Measurements from ENCODE around the gene TMC5. TPM values are rescaled to one million over a fixed set of nuclear protein-coding genes. Genes with fewer than 3 reads are reported as not detected.

The TMC5 gene
- total and polyA plus RNA-seq, 2 experiments from 2014 or later, result 2.3 to 4.8 TPM

DNA sequence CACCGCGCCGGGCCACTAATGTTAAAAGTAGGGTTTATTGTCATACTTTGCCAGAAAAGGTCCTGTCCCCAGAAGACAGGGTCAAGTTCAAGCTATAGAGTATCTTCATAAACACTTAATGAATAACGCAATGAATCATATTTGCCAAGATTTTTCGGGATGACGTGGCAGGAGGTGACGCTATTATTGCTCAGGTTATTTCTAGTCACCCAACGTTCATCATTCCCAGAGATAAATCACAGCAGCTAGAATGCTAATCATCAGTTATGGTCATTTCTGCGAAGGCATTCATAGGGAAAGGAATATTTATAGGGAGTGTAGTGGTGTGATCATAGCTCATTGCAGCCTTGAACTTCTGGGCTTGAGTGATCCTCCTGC, 2.0 kb downstream of the TMC5 start:
- Histone ChIP-seq H3K4me1 (ENCODE audit: insufficient read depth) (no peaks in the 10 kb centered on the region; the same call in 1 of the 2 replicates), H4K20me1 (replicated peaks; ENCODE audit: insufficient read depth) (no peaks in the 10 kb centered on the region), H3K36me3 (ENCODE audit: insufficient read depth) (no peaks in the 10 kb centered on the region; the same call in 1 of the 2 replicates), H3K4me2 (no peak overlapping the region), H3K79me2 (replicated peaks; ENCODE audit: insufficient read depth) (no peaks in the 10 kb centered on the region), H3K4me3 (no peak overlapping the region), H2AFZ (no peak overlapping the region), H3K9me2 (ENCODE audit: insufficient read depth) (no peaks in the 10 kb centered on the region), H3F3A (replicated peaks; ENCODE audit: low read depth) (no peaks in the 10 kb centered on the region), H3K27ac (ENCODE audit: low read depth) (no peak overlapping the region), H3K27me3 (ENCODE audit: insufficient read depth) (no peaks in the 10 kb centered on the region)
- peaks cover 2% of the 10 kb centered on the region for H3K27me3 Mint-ChIP-seq (ENCODE audit: insufficient read depth, low read depth, poor library complexity)
- no peak overlapping the region for H3K27ac Mint-ChIP-seq
- peaks cover 9% of the 10 kb centered on the region for H3K9me3 Mint-ChIP-seq
- ATAC-seq (no peak), DNase-seq (ENCODE audit: low spot score) (no peak)
- H3K4me3 Mint-ChIP-seq, result no peak overlapping the region
- H3K36me3 Mint-ChIP-seq (ENCODE audit: low read depth), result peaks cover 8% of the 10 kb centered on the region; the same call in 1 of the 3 replicates
- H3K4me1 Mint-ChIP-seq, result peaks cover 6% of the 10 kb centered on the region; the same call in 1 of the 3 replicates
- TF ChIP-seq ZNF114 (CRISPR knock-in tag; IDR thresholded peaks at IDR 0.05) (no peak), STAT1 (IDR thresholded peaks at IDR 0.05; ENCODE audit: unreplicated experiment) (no peak), EZH2phosphoT487 (IDR thresholded peaks at IDR 0.05; ENCODE audit: unreplicated experiment) (no peak), CREB1 (CRISPR knock-in tag; IDR thresholded peaks at IDR 0.05; ENCODE audit: low read depth) (no peak), JUNB (IDR thresholded peaks at IDR 0.05; ENCODE audit: unreplicated experiment) (no peak), ZNF331 (CRISPR knock-in tag; IDR thresholded peaks at IDR 0.05; ENCODE audit: low read depth) (no peak), POLR2AphosphoS5 (IDR thresholded peaks at IDR 0.05; ENCODE audit: low read depth) (no peak), ZNF462 (CRISPR knock-in tag; IDR thresholded peaks at IDR 0.05) (no peak), EZH2 (IDR thresholded peaks at IDR 0.05; ENCODE audit: low read depth, unreplicated experiment) (no peak), NANOG (IDR thresholded peaks at IDR 0.05; ENCODE audit: borderline replicate concordance) (no peak)
- TF ChIP-seq, protein P1, sequence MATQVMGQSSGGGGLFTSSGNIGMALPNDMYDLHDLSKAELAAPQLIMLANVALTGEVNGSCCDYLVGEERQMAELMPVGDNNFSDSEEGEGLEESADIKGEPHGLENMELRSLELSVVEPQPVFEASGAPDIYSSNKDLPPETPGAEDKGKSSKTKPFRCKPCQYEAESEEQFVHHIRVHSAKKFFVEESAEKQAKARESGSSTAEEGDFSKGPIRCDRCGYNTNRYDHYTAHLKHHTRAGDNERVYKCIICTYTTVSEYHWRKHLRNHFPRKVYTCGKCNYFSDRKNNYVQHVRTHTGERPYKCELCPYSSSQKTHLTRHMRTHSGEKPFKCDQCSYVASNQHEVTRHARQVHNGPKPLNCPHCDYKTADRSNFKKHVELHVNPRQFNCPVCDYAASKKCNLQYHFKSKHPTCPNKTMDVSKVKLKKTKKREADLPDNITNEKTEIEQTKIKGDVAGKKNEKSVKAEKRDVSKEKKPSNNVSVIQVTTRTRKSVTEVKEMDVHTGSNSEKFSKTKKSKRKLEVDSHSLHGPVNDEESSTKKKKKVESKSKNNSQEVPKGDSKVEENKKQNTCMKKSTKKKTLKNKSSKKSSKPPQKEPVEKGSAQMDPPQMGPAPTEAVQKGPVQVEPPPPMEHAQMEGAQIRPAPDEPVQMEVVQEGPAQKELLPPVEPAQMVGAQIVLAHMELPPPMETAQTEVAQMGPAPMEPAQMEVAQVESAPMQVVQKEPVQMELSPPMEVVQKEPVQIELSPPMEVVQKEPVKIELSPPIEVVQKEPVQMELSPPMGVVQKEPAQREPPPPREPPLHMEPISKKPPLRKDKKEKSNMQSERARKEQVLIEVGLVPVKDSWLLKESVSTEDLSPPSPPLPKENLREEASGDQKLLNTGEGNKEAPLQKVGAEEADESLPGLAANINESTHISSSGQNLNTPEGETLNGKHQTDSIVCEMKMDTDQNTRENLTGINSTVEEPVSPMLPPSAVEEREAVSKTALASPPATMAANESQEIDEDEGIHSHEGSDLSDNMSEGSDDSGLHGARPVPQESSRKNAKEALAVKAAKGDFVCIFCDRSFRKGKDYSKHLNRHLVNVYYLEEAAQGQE (IDR thresholded peaks at IDR 0.05; ENCODE audit: unreplicated experiment), result no peak
- TF ChIP-seq, protein P2, sequence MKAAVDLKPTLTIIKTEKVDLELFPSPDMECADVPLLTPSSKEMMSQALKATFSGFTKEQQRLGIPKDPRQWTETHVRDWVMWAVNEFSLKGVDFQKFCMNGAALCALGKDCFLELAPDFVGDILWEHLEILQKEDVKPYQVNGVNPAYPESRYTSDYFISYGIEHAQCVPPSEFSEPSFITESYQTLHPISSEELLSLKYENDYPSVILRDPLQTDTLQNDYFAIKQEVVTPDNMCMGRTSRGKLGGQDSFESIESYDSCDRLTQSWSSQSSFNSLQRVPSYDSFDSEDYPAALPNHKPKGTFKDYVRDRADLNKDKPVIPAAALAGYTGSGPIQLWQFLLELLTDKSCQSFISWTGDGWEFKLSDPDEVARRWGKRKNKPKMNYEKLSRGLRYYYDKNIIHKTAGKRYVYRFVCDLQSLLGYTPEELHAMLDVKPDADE (IDR thresholded peaks at IDR 0.05), result no peak
- TF ChIP-seq, protein P3, sequence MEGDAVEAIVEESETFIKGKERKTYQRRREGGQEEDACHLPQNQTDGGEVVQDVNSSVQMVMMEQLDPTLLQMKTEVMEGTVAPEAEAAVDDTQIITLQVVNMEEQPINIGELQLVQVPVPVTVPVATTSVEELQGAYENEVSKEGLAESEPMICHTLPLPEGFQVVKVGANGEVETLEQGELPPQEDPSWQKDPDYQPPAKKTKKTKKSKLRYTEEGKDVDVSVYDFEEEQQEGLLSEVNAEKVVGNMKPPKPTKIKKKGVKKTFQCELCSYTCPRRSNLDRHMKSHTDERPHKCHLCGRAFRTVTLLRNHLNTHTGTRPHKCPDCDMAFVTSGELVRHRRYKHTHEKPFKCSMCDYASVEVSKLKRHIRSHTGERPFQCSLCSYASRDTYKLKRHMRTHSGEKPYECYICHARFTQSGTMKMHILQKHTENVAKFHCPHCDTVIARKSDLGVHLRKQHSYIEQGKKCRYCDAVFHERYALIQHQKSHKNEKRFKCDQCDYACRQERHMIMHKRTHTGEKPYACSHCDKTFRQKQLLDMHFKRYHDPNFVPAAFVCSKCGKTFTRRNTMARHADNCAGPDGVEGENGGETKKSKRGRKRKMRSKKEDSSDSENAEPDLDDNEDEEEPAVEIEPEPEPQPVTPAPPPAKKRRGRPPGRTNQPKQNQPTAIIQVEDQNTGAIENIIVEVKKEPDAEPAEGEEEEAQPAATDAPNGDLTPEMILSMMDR (conservative IDR thresholded peaks at IDR 0.05; ENCODE audit: low read depth in 2 of 2), result no peak
